Epithelial cell of umbilical artery (primary cell): ENCODE data around the gene FCGBP. TPM values are rescaled to one million over a fixed set of nuclear protein-coding genes. Genes with fewer than 3 reads are reported as not detected.

Experiments used
- total RNA-seq: library from RNA; depleted of rRNA; stranded (reverse); fragments of >200 nt; gene quantifications from 2 replicates; pipeline ENCODE4 v1.2.3, GENCODE V29; 2014

FCGBP gene
- total RNA-seq = under 0.01 TPM in 1 of 2 replicates, not detected in the other

DNA sequence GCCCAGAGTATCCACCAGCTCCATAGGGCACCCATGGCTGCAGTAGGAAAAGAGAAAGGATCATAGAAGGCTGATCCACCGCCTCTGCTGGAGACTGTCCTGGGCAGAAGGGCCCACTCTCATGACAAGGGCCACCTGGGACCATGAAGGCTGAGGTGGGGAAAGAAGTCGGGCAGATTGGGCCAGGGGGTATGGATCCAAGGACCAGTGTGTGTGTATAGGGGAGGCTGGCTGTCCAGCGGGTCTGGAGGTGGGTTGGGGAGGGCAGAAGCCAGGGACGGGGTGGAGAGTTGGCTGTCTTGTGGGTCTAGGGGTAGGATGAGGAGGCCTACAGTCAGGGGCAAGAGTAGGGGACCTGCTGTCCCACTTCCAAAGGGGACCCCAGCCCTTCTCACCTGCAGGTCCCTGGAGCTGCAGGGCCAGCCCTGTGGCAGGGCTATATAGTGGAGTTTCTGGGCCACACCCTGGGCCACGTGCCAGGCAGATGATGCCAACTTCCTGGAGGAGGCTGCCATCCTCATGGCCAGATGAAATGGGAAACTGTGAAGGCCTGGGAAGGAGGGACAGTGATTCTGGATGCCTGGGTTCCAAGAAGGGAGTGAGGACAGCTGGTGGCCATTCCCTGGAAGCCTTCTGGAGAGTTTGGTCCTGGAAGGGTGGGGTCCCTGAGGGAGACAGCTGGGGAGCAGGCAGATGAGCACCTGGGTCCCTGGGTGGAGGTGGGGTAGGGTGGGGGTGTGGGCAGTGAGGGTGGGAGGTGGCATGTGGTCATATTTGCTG lies at the start of gene FCGBP:
Gene FCGBP (minus strand): TSS at position 51 of the 780 bp plus-strand sequence.

DNA sequence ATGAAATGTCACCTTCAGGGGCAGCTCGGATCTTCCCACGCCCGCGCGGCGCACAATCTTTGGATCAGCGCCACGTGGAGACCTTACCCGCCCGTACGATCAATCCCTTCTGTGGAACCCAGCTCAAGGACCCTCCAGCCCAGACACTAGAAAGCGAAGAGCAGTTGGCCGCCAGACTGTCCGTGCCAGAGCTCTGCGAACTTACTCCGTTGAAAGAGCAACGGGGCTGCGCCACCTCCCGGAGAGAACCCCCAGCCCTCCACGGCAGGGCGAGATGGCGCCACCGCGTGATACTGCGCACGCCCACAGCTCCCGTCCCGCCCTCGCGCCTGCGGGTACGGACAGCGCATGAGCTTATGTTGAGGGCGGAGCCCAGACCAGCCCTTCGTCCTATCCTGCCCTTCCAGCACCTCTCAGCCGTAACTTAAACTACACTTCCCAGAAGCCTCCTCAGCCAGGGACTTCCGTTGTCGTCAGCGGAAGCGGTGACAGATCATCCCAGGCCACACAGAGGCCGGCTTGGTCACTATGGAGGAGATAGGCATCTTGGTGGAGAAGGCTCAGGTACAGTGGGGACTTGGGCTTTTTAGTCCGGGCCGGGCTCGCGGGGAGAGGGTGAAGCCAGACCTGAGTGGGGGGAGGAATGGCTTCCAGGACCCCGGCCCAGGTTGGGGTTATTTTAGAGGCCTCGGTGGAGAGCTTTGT lies 36.4 kb upstream of the FCGBP start, which contains the start of gene PSMC4:
Gene PSMC4 (plus strand): TSS at position 491 of the 705 bp plus-strand sequence. CDS start 38 bp downstream, at position 529.

Other genes starting within 250 kb of the FCGBP start
- gene LGALS14, start 230.2 kb downstream of the FCGBP start, total RNA-seq = not detected in 2 replicates
- not detected in 2 replicates for gene CLC, start 196.6 kb downstream of the FCGBP start, total RNA-seq
- gene LEUTX, start 155.8 kb downstream of the FCGBP start, total RNA-seq = not detected in 2 replicates
- 5.8 and 8.8 TPM in 2 replicates for gene DYRK1B, start 100.5 kb downstream of the FCGBP start, total RNA-seq
- 280 and 288 TPM in 2 replicates for gene FBL, start 88.3 kb downstream of the FCGBP start, total RNA-seq
- gene PSMC4, start 36.5 kb upstream of the FCGBP start, total RNA-seq = 114 and 173 TPM in 2 replicates
- 2.3 and 8.2 TPM in 2 replicates for gene ZNF546, start 62.4 kb upstream of the FCGBP start, total RNA-seq
- gene ZNF780B, start 121.6 kb upstream of the FCGBP start, total RNA-seq = 7.5 and 21.7 TPM in 2 replicates
- 11.7 and 27.5 TPM in 2 replicates for gene ZNF780A, start 156.3 kb upstream of the FCGBP start, total RNA-seq